HG03457 (cell line): ENCODE results near the gene TEX11.
"Not testable (repeated sequence)": the region's sequence is repeated elsewhere in the genome, so short reads cannot be mapped to it uniquely, and the experiment has no call there.

ENCODE experiments used
- ATAC-seq: cut with Tn5 transposase; IDR thresholded peaks from one replicate; pipeline ENCODE4 v1.9.1; 2021; ENCODE audit warnings: moderate number of reproducible peaks; ENCODE audit not compliant: unreplicated experiment

Gene TEX11

GRCh38 chrX:70613295-70613694 is 295.2 kb downstream of the TEX11 start:
- no peak for ATAC-seq

DNA sequence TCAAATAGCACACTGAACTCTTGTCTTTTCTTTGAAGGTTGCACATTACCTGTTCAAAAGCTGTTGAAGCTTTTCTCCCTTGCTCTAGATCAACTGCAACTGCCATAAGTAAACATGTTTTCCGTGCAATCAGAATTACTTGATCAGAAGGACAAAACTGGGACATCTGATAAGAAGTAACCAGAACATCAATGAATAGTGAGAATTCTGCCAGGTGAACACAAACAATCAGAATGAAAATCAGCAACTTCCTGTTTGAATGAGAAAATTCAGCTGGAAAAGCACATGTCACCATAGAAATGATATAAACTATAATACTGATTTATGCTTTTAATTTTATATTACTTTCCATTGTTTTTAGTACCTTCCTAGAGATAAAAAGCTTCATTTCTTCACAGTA is 303.2 kb downstream of the TEX11 start:
- no peak for ATAC-seq

- ATAC-seq, result no peak
These were observed 316.4 kb downstream of the TEX11 start for GRCh38 chrX:70592091-70592490.

DNA sequence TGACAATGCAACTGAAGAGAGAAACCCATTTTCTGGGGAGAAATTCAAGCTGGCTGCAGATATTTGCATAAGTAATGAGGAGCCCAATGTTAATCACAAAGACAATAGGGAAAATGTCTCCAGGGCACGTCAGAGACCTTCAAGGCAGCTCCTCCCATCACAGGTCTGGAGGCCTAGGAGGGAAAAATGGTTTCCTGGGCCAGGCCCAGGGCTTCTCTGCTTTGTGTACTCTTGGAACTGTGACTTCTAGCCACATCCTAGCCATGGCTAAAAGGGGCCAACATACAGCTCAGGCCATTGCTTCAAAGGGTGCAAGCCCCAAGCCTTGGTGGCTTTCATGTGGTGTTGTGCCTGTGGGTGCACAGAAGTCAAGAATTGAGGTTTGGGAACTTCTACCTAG is 321.4 kb downstream of the TEX11 start:
- ATAC-seq, result not testable (repeated sequence)

DNA sequence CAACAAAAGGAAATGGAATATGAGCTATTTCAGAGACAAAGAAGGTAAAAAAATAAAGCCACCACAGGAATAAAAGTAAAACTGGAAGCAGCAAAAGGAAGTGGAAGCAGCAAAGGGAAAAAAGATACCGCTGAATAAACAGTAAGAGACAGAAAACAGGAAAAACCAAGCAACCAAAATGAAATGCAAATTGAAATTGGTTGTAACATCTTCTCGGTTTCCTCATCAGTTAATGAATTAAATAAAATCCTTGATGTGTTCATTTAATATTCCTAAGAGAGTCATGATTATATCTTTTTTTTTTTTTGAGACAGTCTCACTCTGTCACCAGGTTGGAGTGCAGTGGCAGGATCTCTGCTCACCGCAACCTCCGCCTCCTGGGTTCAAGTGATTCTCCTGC is 331.1 kb downstream of the TEX11 start:
- ATAC-seq, result no peak

DNA sequence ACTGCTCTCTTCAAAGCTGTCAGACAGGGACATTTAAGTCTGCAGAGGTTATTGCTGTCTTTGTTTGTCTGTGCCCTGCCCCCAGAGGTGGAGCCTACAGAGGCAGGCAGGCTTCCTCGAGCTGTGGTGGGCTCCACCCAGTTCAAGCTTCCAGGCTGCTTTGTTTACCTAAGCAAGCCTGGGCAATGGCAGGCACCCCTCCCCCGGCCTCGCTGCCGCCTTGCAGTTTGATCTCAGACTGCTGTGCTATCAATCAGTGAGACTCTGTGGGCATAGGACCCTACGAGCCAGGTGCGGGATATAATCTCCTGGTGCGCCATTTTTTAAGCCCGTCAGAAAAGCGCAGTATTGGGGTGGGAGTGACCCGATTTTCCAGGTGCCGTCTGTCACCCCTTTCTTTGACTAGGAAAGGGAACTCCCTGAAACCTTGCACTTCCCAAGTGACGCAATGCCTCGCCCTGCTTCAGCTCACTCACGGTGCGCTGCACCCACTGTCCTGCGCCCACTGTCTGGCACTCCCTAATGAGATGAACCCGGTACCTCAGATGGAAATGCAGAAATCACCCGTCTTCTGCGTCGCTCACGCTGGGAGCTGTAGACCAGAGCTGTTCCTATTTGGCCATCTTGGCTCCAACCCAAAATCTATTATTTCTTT is 338.5 kb downstream of the TEX11 start:
- ATAC-seq, result not testable (repeated sequence)

DNA sequence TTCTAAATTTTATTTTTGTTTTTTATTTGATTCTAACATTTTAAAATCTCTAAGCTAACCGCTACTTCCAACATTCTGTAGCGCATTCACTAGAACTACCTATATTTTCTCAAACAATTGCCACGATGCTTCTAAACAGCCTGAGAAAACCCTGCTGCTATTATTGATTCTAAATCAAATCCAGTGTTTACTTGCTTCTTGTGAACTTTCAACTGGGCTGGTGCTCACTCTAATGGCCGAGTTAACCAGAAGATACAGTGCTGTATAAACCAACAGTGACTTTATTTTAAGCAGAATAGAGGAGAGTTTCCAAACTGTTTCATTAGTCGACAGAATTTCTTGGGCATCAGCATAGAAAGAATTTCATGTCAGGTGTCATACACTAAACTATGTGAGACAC is 353.6 kb downstream of the TEX11 start:
- no peak for ATAC-seq

GRCh38 chrX:70554523-70554922 is 354.0 kb downstream of the TEX11 start:
- ATAC-seq, result no peak

DNA sequence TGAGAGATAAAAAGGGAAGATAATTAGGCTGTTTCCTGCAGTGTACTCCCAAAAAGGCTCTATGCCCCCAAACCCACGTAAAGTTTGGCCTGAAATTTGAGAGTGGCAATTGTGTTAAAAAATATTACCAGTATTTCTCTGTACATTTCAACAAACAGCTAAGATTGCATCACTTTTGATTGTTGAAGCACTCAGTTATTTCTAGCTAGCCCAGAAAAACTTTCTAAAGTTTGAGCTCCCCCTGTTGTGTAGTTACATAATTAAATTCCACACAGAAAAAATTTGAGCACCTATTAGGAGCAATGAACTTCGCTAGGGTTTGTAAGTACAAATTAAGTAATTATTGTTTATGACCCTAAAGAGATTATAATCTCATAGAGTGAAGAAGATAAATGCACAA is 354.4 kb downstream of the TEX11 start:
- ATAC-seq, result no peak

DNA sequence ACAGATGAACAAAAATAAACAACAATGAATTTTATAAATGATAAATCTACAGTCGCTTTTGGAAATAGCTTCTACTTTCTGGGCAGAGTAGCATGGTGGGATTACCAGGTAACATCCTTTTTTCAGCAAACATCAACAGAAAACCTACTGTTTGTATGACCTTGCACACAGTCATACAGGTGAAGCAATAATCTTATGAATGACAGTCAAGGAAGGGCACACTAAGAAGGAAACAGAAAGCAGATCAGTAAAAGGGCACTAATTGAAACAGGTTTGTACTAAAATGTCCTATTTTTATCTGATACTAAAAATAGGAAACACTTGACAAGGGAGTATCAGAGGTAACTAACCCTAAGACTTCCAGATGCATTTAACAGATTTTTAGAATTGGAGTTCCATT is 355.0 kb downstream of the TEX11 start:
- no peak for ATAC-seq

GRCh38 chrX:70552130-70552704 is 356.3 kb downstream of the TEX11 start:
- no peak for ATAC-seq

GRCh38 chrX:70549429-70549828 is 359.1 kb downstream of the TEX11 start:
- ATAC-seq, result no peak

GRCh38 chrX:70535198-70535597 is 373.3 kb downstream of the TEX11 start:
- no peak for ATAC-seq

- no peak for ATAC-seq
These were observed 380.7 kb downstream of the TEX11 start for GRCh38 chrX:70527610-70528345.

DNA sequence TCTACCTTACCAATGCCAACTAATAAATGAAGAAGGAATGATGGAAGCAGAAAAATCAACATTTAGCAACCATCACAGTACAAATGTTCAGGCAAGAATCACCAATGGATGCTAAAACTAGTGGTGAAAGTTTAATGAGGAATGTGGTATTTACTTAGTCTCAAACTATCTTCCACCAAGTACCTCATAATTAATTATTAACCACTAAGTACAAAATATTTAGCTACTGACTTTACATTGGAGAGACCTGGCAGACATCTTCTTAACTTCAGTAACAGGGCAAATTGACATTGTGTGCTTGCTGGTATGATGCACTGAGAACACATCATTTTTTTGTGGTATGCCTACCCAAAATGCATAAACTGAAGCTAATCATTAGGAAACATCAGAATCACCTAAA is 381.5 kb downstream of the TEX11 start:
- ATAC-seq, result no peak

DNA sequence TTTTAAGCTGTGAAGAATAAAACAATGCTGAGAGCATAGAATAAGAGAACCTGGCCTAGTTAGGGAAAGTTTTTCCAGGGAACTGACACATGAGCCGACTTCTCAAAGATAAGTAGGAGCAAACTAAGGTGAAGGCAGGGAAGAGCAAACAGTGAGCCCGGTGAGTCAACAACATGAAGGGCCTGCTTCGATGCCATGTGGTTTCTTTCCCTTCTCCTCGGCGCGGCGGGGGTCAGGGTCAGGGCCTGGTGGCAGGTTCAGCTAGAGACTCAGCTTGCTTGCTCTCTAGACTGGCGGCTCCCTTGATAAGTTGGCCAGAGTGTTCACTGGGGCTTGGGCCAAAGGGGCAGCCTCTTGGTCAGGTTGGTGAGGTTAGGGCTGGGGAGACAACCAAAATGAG is 382.8 kb downstream of the TEX11 start:
- no peak for ATAC-seq

DNA sequence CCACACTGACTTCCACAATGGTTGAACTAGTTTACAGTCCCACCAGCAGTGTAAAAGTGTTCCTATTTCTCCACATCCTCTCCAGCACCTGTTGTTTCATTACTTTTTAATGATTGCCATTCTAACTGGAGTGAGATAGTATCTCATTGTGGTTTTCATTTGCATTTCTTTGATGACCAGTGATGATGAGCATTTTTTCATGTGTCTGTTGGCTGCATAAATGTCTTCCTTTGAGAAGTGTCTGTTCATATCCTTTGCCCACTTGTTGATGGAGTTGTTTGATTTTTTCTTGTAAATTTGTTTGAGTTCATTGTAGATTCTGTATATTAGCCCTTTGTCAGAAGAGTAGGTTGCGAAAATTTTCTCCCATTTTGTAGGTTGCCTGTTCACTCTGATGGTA is 392.8 kb downstream of the TEX11 start:
- not testable (repeated sequence) for ATAC-seq

DNA sequence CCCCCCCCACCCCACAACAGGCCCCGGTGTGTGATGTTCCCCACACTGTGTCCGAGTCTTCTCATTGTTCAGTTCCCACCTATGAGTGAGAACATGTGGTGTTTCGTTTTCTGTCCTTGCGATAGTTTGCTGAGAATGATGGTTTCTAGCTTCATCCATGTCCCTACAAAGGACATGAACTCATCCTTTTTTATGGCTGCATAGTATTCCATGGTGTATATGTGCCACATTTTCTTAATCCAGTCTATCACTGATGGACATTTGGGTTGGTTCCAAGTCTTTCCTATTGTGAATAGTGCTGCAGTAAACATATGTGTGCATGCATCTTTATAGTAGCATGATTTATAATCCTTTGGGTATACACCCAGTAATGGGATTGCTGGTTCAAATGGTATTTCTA is 393.2 kb downstream of the TEX11 start:
- not testable (repeated sequence) for ATAC-seq

DNA sequence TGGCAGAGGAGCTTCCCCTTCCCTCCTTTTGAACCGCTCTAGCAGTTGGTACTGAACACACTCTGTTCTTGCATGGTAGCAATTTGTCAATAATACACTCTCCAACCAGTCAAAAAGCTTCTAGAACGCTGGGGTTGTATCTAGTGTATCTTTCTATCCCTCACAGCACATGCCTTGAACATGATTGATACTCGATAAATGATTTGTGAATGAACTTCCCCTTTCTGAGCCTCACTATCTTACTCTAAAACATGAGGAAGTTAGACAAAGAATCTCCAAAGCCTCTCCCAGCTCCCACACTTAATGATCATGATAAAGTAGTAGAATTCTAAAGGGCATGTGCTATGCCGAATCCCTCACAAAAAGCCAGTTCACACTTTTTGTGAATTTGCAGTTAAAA is 399.4 kb downstream of the TEX11 start:
- no peak for ATAC-seq

DNA sequence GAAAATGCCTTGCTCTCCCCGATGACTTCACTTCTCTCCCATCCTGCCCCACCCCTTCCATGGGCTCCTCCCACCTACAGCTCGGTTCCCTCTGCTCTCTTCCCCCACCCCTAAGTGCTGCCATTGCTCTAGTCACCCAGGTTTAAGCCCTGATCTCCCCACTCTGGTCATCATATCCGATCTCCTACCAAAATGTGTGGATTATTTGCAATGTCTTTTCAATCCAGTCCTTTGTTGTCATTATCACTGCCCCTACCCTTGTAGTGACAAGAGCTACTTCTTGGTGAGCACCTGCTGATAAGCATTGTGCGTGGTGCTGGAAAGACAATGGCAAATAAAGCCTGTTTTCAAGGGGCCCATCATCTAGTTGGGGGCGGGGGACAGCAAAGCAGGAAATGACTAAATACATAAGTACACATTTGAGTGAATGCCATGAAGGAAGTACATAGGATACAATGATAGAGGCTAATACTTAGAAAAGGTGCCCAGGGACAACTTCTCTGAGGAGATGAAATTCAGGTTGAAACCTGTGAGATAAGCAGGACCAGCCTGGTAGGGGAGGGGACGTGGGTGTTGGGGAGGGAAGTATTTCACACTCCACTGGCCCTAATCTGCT is 400.1 kb downstream of the TEX11 start:
- no peak for ATAC-seq

GRCh38 chrX:70505451-70505841 is 403.1 kb downstream of the TEX11 start:
- no peak for ATAC-seq
